GM12878 (cell line): Measurements from ENCODE around the gene ZNF791. TPM values are rescaled to one million over a fixed set of nuclear protein-coding genes. Genes with fewer than 3 reads are reported as not detected.

Experiments
- ATAC-seq: fragments of 200-7000 bp; cut with Tn5 transposase; 3 replicates; pipeline ENCODE4 v1.9.1; 2020; ENCODE audit warnings: mild to moderate bottlenecking, moderate library complexity
- BruUV-seq: library from RNA; stranded (reverse); fragments of 400-500 nt; replicated peaks from 2 replicates; lab custom pipeline; 2021; lab: Mats Ljungman, UMichigan
- CTCF ChIA-PET: fragments of 300-600 bp; sonication (Branson Sonifier 250); formaldehyde crosslinking; extraction: SDS; loops from one replicate; lab custom pipeline; 2021; ENCODE audit warnings: inconsistent platforms; lab: Yijun Ruan, JAX
- POLR2A ChIA-PET: fragments of 350-600 bp; formaldehyde crosslinking; extraction: SDS; loops from one replicate; lab custom pipeline; 2021; ENCODE audit warnings: inconsistent platforms; lab: Charles Lee
- RAD21 ChIA-PET: fragments of 300-600 bp; sonication (Branson Sonifier 250); formaldehyde crosslinking; loops from one replicate; lab custom pipeline; 2023; ENCODE audit warnings: antibody characterized with exemption; ENCODE audit not compliant: unreplicated experiment; lab: Charles Lee
- SMC1A ChIA-PET: fragments of 300-600 bp; sonication (Branson Sonifier 250); formaldehyde crosslinking; loops from one replicate; lab custom pipeline; 2023; ENCODE audit not compliant: unreplicated experiment, uncharacterized antibody; lab: Charles Lee
- DNase-seq: peaks from one replicate; pipeline ENCODE4 v3.0.0-alpha.2; 2011; ENCODE audit warnings: low read depth, low spot score
- FAIRE-seq: peaks from 3 replicates; lab custom pipeline; 2011; peaks lifted over from hg19 to GRCh38; lab: Jason Lieb, UNC
- H2AFZ ChIP-seq: 2 replicates; pipeline ENCODE4 v1.6.0; 2011; ENCODE audit warnings: low read depth, low read length, control low read depth; ENCODE audit not compliant: control insufficient read depth
- H3K27ac ChIP-seq: 2 replicates; pipeline ENCODE4 v1.5.1; 2011; ENCODE audit warnings: control low read depth; ENCODE audit not compliant: control insufficient read depth, insufficient read depth
- H3K27me3 ChIP-seq, 2 experiments: replicated peaks in 1 of 2; 2 replicates each; pipeline versions ENCODE4 v1.6.0 to v1.6.1; 2011; ENCODE audit warnings: low read length in 1 of 2; ENCODE audit not compliant: control insufficient read depth in 2 of 2, insufficient read depth in 2 of 2
- H3K36me3 ChIP-seq, 2 experiments: 2 replicates each; pipeline ENCODE4 v1.5.1; 2011; ENCODE audit warnings: low read length in 1 of 2; ENCODE audit not compliant: control insufficient read depth in 2 of 2, insufficient read depth in 2 of 2
- H3K4me1 ChIP-seq: 2 replicates; pipeline ENCODE4 v1.6.1; 2011; ENCODE audit warnings: mild to moderate bottlenecking, low read length, moderate library complexity, mixed read lengths; ENCODE audit not compliant: control insufficient read depth, insufficient read depth
- H3K4me2 ChIP-seq: 2 replicates; pipeline ENCODE4 v1.6.0; 2011; ENCODE audit warnings: control low read depth; ENCODE audit not compliant: control insufficient read depth, insufficient read depth
- H3K4me3 ChIP-seq: fragments of 200-600 bp; sonication (generic); 2 replicates; pipeline ENCODE4 v1.5.1; 2016
- H3K79me2 ChIP-seq: 2 replicates; pipeline ENCODE4 v1.6.0; 2011; ENCODE audit warnings: low read length; ENCODE audit not compliant: control insufficient read depth, insufficient read depth
- H3K9ac ChIP-seq: 2 replicates; pipeline ENCODE4 v1.8.0; 2011; ENCODE audit warnings: low read length, control low read depth, mixed read lengths; ENCODE audit not compliant: control insufficient read depth, insufficient read depth
- H3K9me3 ChIP-seq: replicated peaks from 3 replicates; pipeline ENCODE4 v1.5.1; 2011; ENCODE audit warnings: mild to moderate bottlenecking, low read length; ENCODE audit not compliant: control insufficient read depth, insufficient read depth
- H4K20me1 ChIP-seq: 2 replicates; pipeline ENCODE4 v1.6.0; 2011; ENCODE audit not compliant: control insufficient read depth, insufficient read depth
- BCL11A ChIP-seq: IDR thresholded peaks from 2 replicates; pipeline ENCODE4 v1.6.1; 2011; ENCODE audit warnings: low read depth, low read length
- BHLHE40 ChIP-seq, 2 experiments: fragments of 450-650 bp in 1 of 2; IDR thresholded peaks; 2 replicates each; pipeline ENCODE4 v1.6.1; 2011 to 2017; ENCODE audit warnings: low read depth in 2 of 2, borderline replicate concordance in 1 of 2, improper control_type of control experiment in 1 of 2, low read length in 1 of 2, mild to moderate bottlenecking in 1 of 2
- BMI1 ChIP-seq: fragments of 450-650 bp; IDR thresholded peaks from 2 replicates; pipeline ENCODE4 v1.6.1; 2016; ENCODE audit warnings: mild to moderate bottlenecking, moderate library complexity, borderline replicate concordance
- CBX5 ChIP-seq: sonication (generic); IDR thresholded peaks from 2 replicates; pipeline ENCODE4 v1.6.1; 2016; ENCODE audit warnings: low read depth, moderate library complexity, mild to moderate bottlenecking, inconsistent platforms
- HDAC2 ChIP-seq: fragments of 200-600 bp; sonication (generic); IDR thresholded peaks from 2 replicates; pipeline ENCODE4 v1.6.1; 2017
- JUNB ChIP-seq: IDR thresholded peaks from 2 replicates; pipeline ENCODE4 v1.6.1; 2016; ENCODE audit warnings: antibody characterized with exemption, mild to moderate bottlenecking
- MEF2A ChIP-seq: IDR thresholded peaks from 2 replicates; pipeline ENCODE4 v1.6.1; 2011; ENCODE audit warnings: low read depth, mild to moderate bottlenecking, low read length, moderate library complexity; ENCODE audit not compliant: insufficient read depth
- MTA3 ChIP-seq: IDR thresholded peaks from 2 replicates; pipeline ENCODE4 v1.6.1; 2012; ENCODE audit warnings: low read length, inconsistent platforms, borderline replicate concordance
- SMC3 ChIP-seq: IDR thresholded peaks from 2 replicates; pipeline ENCODE4 v1.6.1; 2011; ENCODE audit warnings: low read length, improper control_type of control experiment, borderline replicate concordance
- ZZZ3 ChIP-seq: IDR thresholded peaks from 2 replicates; pipeline ENCODE4 v1.6.1; 2011; ENCODE audit warnings: low read depth; ENCODE audit not compliant: control insufficient read depth, insufficient read length
- WGBS: methylation state at CpG from one replicate; pipeline ENCODE4 v1.1.6; 2016; ENCODE audit warnings: low lambda C conversion rate; ENCODE audit not compliant: insufficient replicate concordance, insufficient coverage; ENCODE audit errors: missing lambda C conversion rate; 5-methylcytosine and 5-hydroxymethylcytosine counted together
- in situ Hi-C: fragments of 300-500 bp; cut with MboI; formaldehyde crosslinking; loops from 9 replicates; pipeline ENCODE4 v1.14.3; 2018; ENCODE audit warnings: mixed read lengths
- intact Hi-C: fragments of 100-400 bp; cut with micrococcal nuclease; formaldehyde crosslinking; loops from one replicate; pipeline ENCODE4 v1.14.2; 2022; ENCODE audit not compliant: unreplicated experiment
- polyA plus RNA-seq, 11 experiments: library from polyadenylated mRNA; depleted of rRNA in 4 of 11; unstranded in 6 of 11; stranded (reverse) in 5 of 11; fragments of >200 nt; fragmentation: Nextera tagmentation in 4 of 11; fragmentation: Illumina TruSeq in 1 of 11; extraction: Ambion mirVana in 4 of 11; extraction: Trizol in 1 of 11; gene quantifications; 1 replicate in 1 of 11; 2 replicates in 10 of 11; pipeline versions ENCODE4 v1.2.1 to v1.2.3, GENCODE V29; 2011 to 2016; ENCODE audit warnings: inconsistent platforms in 2 of 11, missing spikeins in 2 of 11, low read depth in 1 of 11
- total RNA-seq, 4 experiments: library from RNA; depleted of rRNA in 3 of 4; stranded (reverse); fragments of >200 nt in 3 of 4; fragmentation: Illumina TruSeq in 1 of 4; extraction: Trizol in 1 of 4; gene quantifications; 2 replicates each; pipeline versions ENCODE4 v1.2.1 to v1.2.3, GENCODE V29; 2013 to 2021
- TF ChIP-seq, protein P1 (sequence below): IDR thresholded peaks from 2 replicates; pipeline ENCODE4 v1.6.1; 2012; ENCODE audit warnings: low read depth, low read length, improper control_type of control experiment

Gene ZNF791
- total and polyA plus RNA-seq, 10 of the 15 experiments (the other 5 are each of a cell fraction or from before 2014, with no cell fraction given), result 7.5 to 24.0 (median 11.8) TPM

- ChIA-PET SMC1A (no interaction called here), POLR2A (no interaction called here), CTCF (interaction anchor here (1.1 kb wide), 1 partner anchor 185 kb away, joined by 3 read pairs; no protein-coding TSS in a partner anchor), RAD21 (no interaction called here)
- no peak overlapping the region for H3K4me2 ChIP-seq
- no peaks in the 10 kb centered on the region for H3K27me3 ChIP-seq
- no peaks in the 10 kb centered on the region for H3K4me1 ChIP-seq
- DNase-seq (no peak), ATAC-seq (no peak), FAIRE-seq (no peak)
- H4K20me1 ChIP-seq, result no peaks in the 10 kb centered on the region
- H3K4me3 ChIP-seq, result no peak overlapping the region
- TF ChIP-seq CBX5 (0 out of 2 replicates have a peak, but pooled peaks have one; percentile 38), MTA3 (no peak)
- in situ Hi-C loops (no loop called here), intact Hi-C loops (no loop called here)
- no peak overlapping the region for H2AFZ ChIP-seq
- H3K79me2 ChIP-seq, result no peaks in the 10 kb centered on the region
- no peak overlapping the region for H3K9ac ChIP-seq
- WGBS, result 91% methylated on average over 9 of the region's 9 CpGs
- H3K36me3 ChIP-seq, result peaks cover 8 to 17% of the 10 kb centered on the region in 2 experiments
- H3K27ac ChIP-seq, result no peak overlapping the region
- BruUV-seq, result no TSS peak
- peaks cover 25% of the 10 kb centered on the region for H3K9me3 ChIP-seq
These were observed 29.6 kb upstream of the ZNF791 start for GRCh38 chr19:12581100-12581499.

GRCh38 chr19:12596485-12596884, 14.2 kb upstream of the ZNF791 start:
- no peaks in the 10 kb centered on the region; a peak in 2 of 4 replicates for H3K36me3 ChIP-seq
- intact Hi-C loops, result no loop called here
- TF ChIP-seq SMC3 (no peak), MEF2A (no peak), ZZZ3 (no peak), BMI1 (no peak), BHLHE40 (IDR thresholded peaks at IDR 0.05; ENCODE audit: borderline replicate concordance in 1 of 2, low read depth in 2 of 2, low read length in 1 of 2) (no peak), HDAC2 (no peak), BCL11A (no peak), JUNB (no peak)
- TF ChIP-seq, protein P1, sequence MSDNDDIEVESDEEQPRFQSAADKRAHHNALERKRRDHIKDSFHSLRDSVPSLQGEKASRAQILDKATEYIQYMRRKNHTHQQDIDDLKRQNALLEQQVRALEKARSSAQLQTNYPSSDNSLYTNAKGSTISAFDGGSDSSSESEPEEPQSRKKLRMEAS, result no peak
- TF ChIP-seq, all 136 proteins: peak for 0
- ATAC-seq, result no peak
- ChIA-PET POLR2A (no interaction called here), CTCF (no interaction called here), SMC1A (no interaction called here), RAD21 (no interaction called here)
- DNase-seq, result no peak
- in situ Hi-C loops, result no loop called here
- no peaks in the 10 kb centered on the region for H3K79me2 ChIP-seq
- H3K9me3 ChIP-seq, result no peaks in the 10 kb centered on the region; the same call in 2 of the 3 replicates
- no TSS peak for BruUV-seq
- H3K4me3 ChIP-seq, result no peak overlapping the region
- no peaks in the 10 kb centered on the region for H4K20me1 ChIP-seq
- H3K4me1 ChIP-seq, result no peaks in the 10 kb centered on the region
- H3K27ac ChIP-seq, result no peak overlapping the region
- no peak for FAIRE-seq
- H3K27me3 ChIP-seq, result no peaks in the 10 kb centered on the region
- WGBS, result 97% methylated on average over 11 of the region's 11 CpGs
- H3K4me2 ChIP-seq, result no peak overlapping the region
- H3K9ac ChIP-seq, result no peak overlapping the region
- no peak overlapping the region for H2AFZ ChIP-seq
